ENCODE measurements around the gene CREBL2.
A peak's percentile ranks its signal among the peaks of the same experiment; 100 is the strongest.
"Not testable (repeated sequence)": the region's sequence is repeated elsewhere in the genome, so short reads cannot be mapped to it uniquely, and the experiment has no call there.

CREBL2 gene

GRCh38 chr12:12598864-12599263 lies 12.8 kb upstream of the CREBL2 start:
- no peak for DNase-seq (ENCODE audit: low spot score)

- DNase-seq (ENCODE audit: low spot score) = no peak
Measured at GRCh38 chr12:12599750-12600643, 11.7 kb upstream of the CREBL2 start.

GRCh38 chr12:12600659-12601058 lies 11.0 kb upstream of the CREBL2 start:
- DNase-seq (ENCODE audit: low spot score) = no peak

- no peak for DNase-seq (ENCODE audit: low spot score)
Measured at GRCh38 chr12:12604740-12605139, 6.9 kb upstream of the CREBL2 start.

- DNase-seq (ENCODE audit: low spot score) = peak; percentile 21
Measured at GRCh38 chr12:12606781-12607589, 4.7 kb upstream of the CREBL2 start.

- no peak for DNase-seq (ENCODE audit: low spot score)
Measured at GRCh38 chr12:12608557-12608957, 3.1 kb upstream of the CREBL2 start.

- DNase-seq (ENCODE audit: low spot score) = no peak
Measured at GRCh38 chr12:12609692-12610091, 2.0 kb upstream of the CREBL2 start.

GRCh38 chr12:12610711-12611110 lies 965 bp upstream of the CREBL2 start:
- DNase-seq (ENCODE audit: low spot score) = no peak

- DNase-seq (ENCODE audit: low spot score) = peak; percentile 55
Measured at GRCh38 chr12:12612358-12612757, 682 bp downstream of the CREBL2 start.

GRCh38 chr12:12613344-12613743 lies 1.7 kb downstream of the CREBL2 start:
- no peak for DNase-seq (ENCODE audit: low spot score)

- no peak for DNase-seq (ENCODE audit: low spot score)
Measured at GRCh38 chr12:12614342-12614741, 2.7 kb downstream of the CREBL2 start.

- DNase-seq (ENCODE audit: low spot score) = no peak
Measured at GRCh38 chr12:12616512-12617310, 5.0 kb downstream of the CREBL2 start.

GRCh38 chr12:12618064-12618463 lies 6.4 kb downstream of the CREBL2 start:
- DNase-seq (ENCODE audit: low spot score) = not testable (repeated sequence)

- no peak for DNase-seq (ENCODE audit: low spot score)
Measured at GRCh38 chr12:12620730-12621315, 9.1 kb downstream of the CREBL2 start.

- DNase-seq (ENCODE audit: low spot score) = no peak
Measured at GRCh38 chr12:12622418-12622817, 10.7 kb downstream of the CREBL2 start.

GRCh38 chr12:12624498-12624992 lies 12.9 kb downstream of the CREBL2 start:
- no peak for DNase-seq (ENCODE audit: low spot score)

GRCh38 chr12:12626471-12626870 lies 14.8 kb downstream of the CREBL2 start:
- DNase-seq (ENCODE audit: low spot score) = no peak

- DNase-seq (ENCODE audit: low spot score) = no peak
Measured at GRCh38 chr12:12627308-12627827, 15.7 kb downstream of the CREBL2 start.

GRCh38 chr12:12628013-12628412 lies 16.3 kb downstream of the CREBL2 start:
- no peak for DNase-seq (ENCODE audit: low spot score)

- DNase-seq (ENCODE audit: low spot score) = no peak
Measured at GRCh38 chr12:12630850-12631249, 19.2 kb downstream of the CREBL2 start.

- no peak for DNase-seq (ENCODE audit: low spot score)
Measured at GRCh38 chr12:12635651-12636050, 24.0 kb downstream of the CREBL2 start.
